OCI-LY1 (cell line): ENCODE measurements around the gene C2CD5.

Experiments used
- H2AFZ ChIP-seq: fragments of 200-600 bp; sonication (generic), shearing (Covaris generic); 2 replicates; pipeline ENCODE4 v1.6.0; 2014; ENCODE audit warnings: antibody characterized with exemption, mild to moderate bottlenecking, low read length
- H3F3A ChIP-seq: fragments of 200-600 bp; sonication (generic), shearing (Covaris generic); 2 replicates; pipeline ENCODE4 v1.6.0; 2014; ENCODE audit warnings: mild to moderate bottlenecking, antibody characterized with exemption, low read length, moderate library complexity; ENCODE audit not compliant: insufficient read depth
- H3K27ac ChIP-seq: fragments of 200-600 bp; sonication (generic); 2 replicates; pipeline ENCODE4 v1.5.1; 2014; ENCODE audit warnings: low read length, mixed run types, mild to moderate bottlenecking, low read depth; ENCODE audit not compliant: poor library complexity, severe bottlenecking
- H3K27me3 ChIP-seq: fragments of 200-600 bp; sonication (generic); 2 replicates; pipeline ENCODE4 v1.6.0; 2014; ENCODE audit warnings: antibody characterized with exemption, mild to moderate bottlenecking, low read length, moderate library complexity; ENCODE audit not compliant: insufficient read depth
- H3K36me3 ChIP-seq: fragments of 200-600 bp; sonication (generic); 2 replicates; pipeline ENCODE4 v1.6.1; 2014; ENCODE audit warnings: mild to moderate bottlenecking, antibody characterized with exemption, low read length, moderate library complexity, mixed read lengths; ENCODE audit not compliant: insufficient read depth
- H3K4me1 ChIP-seq: fragments of 200-600 bp; sonication (generic); 2 replicates; pipeline ENCODE4 v1.5.1; 2014; ENCODE audit warnings: mild to moderate bottlenecking, low read length, moderate library complexity; ENCODE audit not compliant: insufficient read depth, severe bottlenecking
- H3K4me2 ChIP-seq: fragments of 200-600 bp; sonication (generic), shearing (Covaris generic); 2 replicates; pipeline ENCODE4 v1.6.1; 2014; ENCODE audit warnings: low read length
- H3K4me3 ChIP-seq: fragments of 200-600 bp; sonication (generic); 2 replicates; pipeline ENCODE4 v1.5.1; 2014; ENCODE audit warnings: low read length, low read depth, mild to moderate bottlenecking, mixed read lengths; ENCODE audit not compliant: poor library complexity, severe bottlenecking
- H3K79me2 ChIP-seq: fragments of 200-600 bp; shearing (Covaris generic); 2 replicates; pipeline ENCODE4 v1.6.1; 2016; ENCODE audit warnings: mixed run types, low read length, mixed read lengths; ENCODE audit not compliant: insufficient read depth
- H3K9ac ChIP-seq: fragments of 200-600 bp; sonication (generic), shearing (Covaris generic); 2 replicates; pipeline ENCODE4 v1.6.1; 2014; ENCODE audit warnings: mild to moderate bottlenecking, low read length, mixed read lengths
- H3K9me2 ChIP-seq: fragments of 200-600 bp; sonication (generic), shearing (Covaris generic); 2 replicates; pipeline ENCODE4 v1.6.1; 2014; ENCODE audit warnings: low read depth, mild to moderate bottlenecking, low read length, mixed read lengths
- H3K9me3 ChIP-seq: fragments of 200-600 bp; shearing (Covaris generic); 2 replicates; pipeline ENCODE4 v1.6.1; 2014; ENCODE audit warnings: low read length, mixed read lengths
- H4K20me1 ChIP-seq: fragments of 200-600 bp; sonication (generic), shearing (Covaris generic); 2 replicates; pipeline ENCODE4 v1.6.0; 2016; ENCODE audit warnings: mild to moderate bottlenecking, low read length; ENCODE audit not compliant: insufficient read depth
- EZH2 ChIP-seq: fragments of 200-600 bp; sonication (generic), shearing (Covaris generic); IDR thresholded peaks from 2 replicates; pipeline ENCODE4 v1.8.0; 2017; ENCODE audit warnings: borderline replicate concordance, mixed run types, mild to moderate bottlenecking, antibody characterized with exemption, low read length, moderate library complexity, mixed read lengths
- TF ChIP-seq, protein P1 (sequence below): fragments of 200-600 bp; sonication (generic), shearing (Covaris generic); IDR thresholded peaks from 2 replicates; pipeline ENCODE4 v1.5.1; 2017; ENCODE audit warnings: mild to moderate bottlenecking, antibody characterized with exemption, low read length, moderate library complexity, mixed read lengths

The C2CD5 gene

DNA sequence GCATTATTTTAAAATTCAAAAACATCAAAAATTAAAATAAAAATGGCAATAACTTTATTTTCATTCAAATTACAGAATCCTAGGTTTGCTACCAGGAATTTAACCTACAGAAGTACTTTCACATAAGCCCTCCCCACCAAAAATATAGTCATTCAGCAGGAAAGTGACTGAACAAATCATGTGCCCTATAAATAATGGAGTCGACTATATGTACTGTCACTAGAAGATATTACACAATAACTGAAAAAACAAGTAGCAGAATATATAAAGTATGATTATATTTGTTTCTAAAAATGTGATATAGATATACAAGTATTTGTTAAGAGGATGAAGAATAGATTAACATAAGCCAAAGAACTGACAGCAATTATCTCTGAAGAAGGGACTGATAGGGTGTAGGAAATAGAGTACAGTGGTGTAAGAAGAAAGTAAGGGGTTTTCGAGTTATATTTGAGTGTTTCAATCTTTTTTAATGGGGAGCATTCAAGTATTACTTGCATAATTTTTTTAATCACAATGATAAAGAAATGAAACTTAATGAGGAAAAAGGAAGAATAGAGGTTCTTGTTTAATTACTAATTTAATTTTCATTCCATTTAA is 7.9 kb downstream of the C2CD5 start:
- no peaks in the 10 kb centered on the region for H3F3A ChIP-seq
- no peaks in the 10 kb centered on the region for H3K27me3 ChIP-seq
- peaks cover 2% of the 10 kb centered on the region; the same call in 1 of the 2 replicates for H4K20me1 ChIP-seq
- peaks cover 17% of the 10 kb centered on the region for H3K79me2 ChIP-seq
- peaks cover 5% of the 10 kb centered on the region for H3K9me3 ChIP-seq
- H3K4me3 ChIP-seq = no peak overlapping the region
- no peaks in the 10 kb centered on the region for H3K9me2 ChIP-seq
- TF ChIP-seq EZH2 = no peak
- TF ChIP-seq, protein P1, sequence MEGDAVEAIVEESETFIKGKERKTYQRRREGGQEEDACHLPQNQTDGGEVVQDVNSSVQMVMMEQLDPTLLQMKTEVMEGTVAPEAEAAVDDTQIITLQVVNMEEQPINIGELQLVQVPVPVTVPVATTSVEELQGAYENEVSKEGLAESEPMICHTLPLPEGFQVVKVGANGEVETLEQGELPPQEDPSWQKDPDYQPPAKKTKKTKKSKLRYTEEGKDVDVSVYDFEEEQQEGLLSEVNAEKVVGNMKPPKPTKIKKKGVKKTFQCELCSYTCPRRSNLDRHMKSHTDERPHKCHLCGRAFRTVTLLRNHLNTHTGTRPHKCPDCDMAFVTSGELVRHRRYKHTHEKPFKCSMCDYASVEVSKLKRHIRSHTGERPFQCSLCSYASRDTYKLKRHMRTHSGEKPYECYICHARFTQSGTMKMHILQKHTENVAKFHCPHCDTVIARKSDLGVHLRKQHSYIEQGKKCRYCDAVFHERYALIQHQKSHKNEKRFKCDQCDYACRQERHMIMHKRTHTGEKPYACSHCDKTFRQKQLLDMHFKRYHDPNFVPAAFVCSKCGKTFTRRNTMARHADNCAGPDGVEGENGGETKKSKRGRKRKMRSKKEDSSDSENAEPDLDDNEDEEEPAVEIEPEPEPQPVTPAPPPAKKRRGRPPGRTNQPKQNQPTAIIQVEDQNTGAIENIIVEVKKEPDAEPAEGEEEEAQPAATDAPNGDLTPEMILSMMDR = no peak
- peaks cover 33% of the 10 kb centered on the region for H3K36me3 ChIP-seq
- no peak overlapping the region for H2AFZ ChIP-seq
- no peak overlapping the region for H3K9ac ChIP-seq
- peaks cover 19% of the 10 kb centered on the region for H3K4me1 ChIP-seq
- no peak overlapping the region for H3K27ac ChIP-seq
- H3K4me2 ChIP-seq = no peak overlapping the region

DNA sequence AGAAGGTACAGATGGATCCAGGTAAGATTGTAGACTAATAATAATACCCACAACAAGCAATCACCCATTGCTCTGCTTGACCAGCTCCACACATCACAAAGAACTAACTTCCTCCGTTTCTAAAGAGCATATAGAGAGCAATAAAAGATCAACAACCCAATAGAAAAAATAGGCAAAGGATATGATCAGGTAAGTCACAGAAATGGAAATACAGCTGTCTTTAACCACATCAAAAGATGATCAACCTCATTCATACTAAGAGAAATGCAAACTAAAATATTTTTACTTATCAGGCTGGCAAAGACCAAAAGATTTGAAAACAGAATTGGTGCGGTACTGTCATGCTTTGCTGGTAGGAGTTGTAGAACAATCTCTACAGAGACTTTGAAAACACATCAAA is 8.9 kb downstream of the C2CD5 start:
- Histone ChIP-seq H3K9me2 (no peaks in the 10 kb centered on the region), H3K79me2 (peaks cover 17% of the 10 kb centered on the region), H3K9me3 (peaks cover 9% of the 10 kb centered on the region), H3K9ac (no peak overlapping the region), H3K4me2 (0 out of 2 replicates have a peak overlapping the region, but pooled peaks have one; percentile 22), H3K27ac (no peak overlapping the region), H3F3A (no peaks in the 10 kb centered on the region), H3K4me1 (peaks cover 16% of the 10 kb centered on the region), H3K4me3 (no peak overlapping the region), H2AFZ (no peak overlapping the region), H3K27me3 (no peaks in the 10 kb centered on the region), H3K36me3 (peaks cover 40% of the 10 kb centered on the region), H4K20me1 (peaks cover 2% of the 10 kb centered on the region; the same call in 1 of the 2 replicates)
- TF ChIP-seq, protein P1 = no peak
- TF ChIP-seq EZH2 = no peak

DNA sequence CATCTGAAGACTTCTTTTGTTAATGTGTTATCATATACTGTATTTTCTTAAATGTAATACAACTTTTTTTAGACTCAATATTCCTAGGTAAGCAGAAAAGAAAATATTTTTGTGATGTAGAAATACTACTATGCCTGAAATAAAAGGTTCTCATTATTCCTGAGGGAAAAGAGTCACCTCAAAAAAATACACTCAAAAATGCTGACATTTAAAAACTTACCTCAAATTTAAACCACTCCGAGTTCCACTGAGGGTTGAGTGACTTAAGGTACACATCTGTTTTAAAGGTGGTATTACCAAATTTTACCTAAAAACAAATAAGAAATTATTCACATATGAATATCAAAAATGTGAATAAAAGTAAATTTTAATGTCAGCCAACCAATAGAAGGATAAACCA is 9.3 kb downstream of the C2CD5 start:
- Histone ChIP-seq H3K27me3 (no peaks in the 10 kb centered on the region), H3F3A (no peaks in the 10 kb centered on the region), H3K27ac (no peak overlapping the region), H3K9me2 (no peaks in the 10 kb centered on the region), H3K79me2 (peaks cover 17% of the 10 kb centered on the region), H4K20me1 (peaks cover 2% of the 10 kb centered on the region; the same call in 1 of the 2 replicates), H3K9ac (no peak overlapping the region), H3K36me3 (peaks cover 39% of the 10 kb centered on the region), H3K4me1 (peaks cover 16% of the 10 kb centered on the region), H3K4me2 (no peak overlapping the region), H2AFZ (no peak overlapping the region), H3K4me3 (no peak overlapping the region), H3K9me3 (peaks cover 9% of the 10 kb centered on the region)
- TF ChIP-seq, protein P1 = no peak
- no peak for TF ChIP-seq EZH2
